ENCODE data around the gene MCU. TPM values are rescaled to one million over a fixed set of nuclear protein-coding genes. Genes with fewer than 3 reads are reported as not detected.
A peak's percentile ranks its signal among the peaks of the same experiment; 100 is the strongest.
"Not testable (repeated sequence)": the region's sequence is repeated elsewhere in the genome, so short reads cannot be mapped to it uniquely, and the experiment has no call there.

MCU gene
- 31.1 TPM for polyA plus RNA-seq (2013, experiment 1 of 2)
- polyA plus RNA-seq (2013, experiment 2 of 2): 29.1 TPM

GRCh38 chr10:72691863-72692743 lies at the start of gene MCU:
Gene MCU (plus strand): TSS chr10:72692143. CDS start chr10:72692152, 9 bp downstream.
- Histone ChIP-seq H3K27ac (ENCODE audit: low read depth, low read length, severe bottlenecking) (peak within 1 kb of the TSS; percentile 56), H3K4me3 (ENCODE audit: extremely low read depth, insufficient read depth, low read length, poor library complexity, severe bottlenecking) (peak within 1 kb of the TSS; percentile 81), H3K36me3 (ENCODE audit: control insufficient read depth, insufficient read depth, low read length) (no peaks in the 10 kb centered on the region), H3K4me1 (ENCODE audit: control insufficient read depth, insufficient read depth, low read length, poor library complexity, severe bottlenecking) (peaks cover 8% of the 10 kb centered on the region), H3K9me3 (ENCODE audit: control insufficient read depth, low read length) (no peaks in the 10 kb centered on the region)
- WGBS, 2 experiments (ENCODE audit: insufficient coverage in 2 of 2): 0 to 1% methylated on average over 39 to 59 of the region's 83 CpGs

- 83 to 92% methylated on average over 3 to 4 of the region's 5 CpGs for WGBS, 2 experiments (ENCODE audit: insufficient coverage in 2 of 2)
- no peak overlapping the region for H3K27ac ChIP-seq (ENCODE audit: low read depth, low read length, severe bottlenecking)
- H3K4me1 ChIP-seq (ENCODE audit: control insufficient read depth, insufficient read depth, low read length, poor library complexity, severe bottlenecking): peaks cover 3% of the 10 kb centered on the region
Measured at GRCh38 chr10:72642318-72642717, 49.6 kb upstream of the MCU start.

GRCh38 chr10:72645263-72645858 lies 46.6 kb upstream of the MCU start:
- no peaks in the 10 kb centered on the region for H3K4me1 ChIP-seq (ENCODE audit: control insufficient read depth, insufficient read depth, low read length, poor library complexity, severe bottlenecking)
- WGBS, 2 experiments (ENCODE audit: insufficient coverage in 2 of 2): 100% methylated on average over 1 of the region's 2 CpGs; no CpG with 5 or more reads in 1 of the 2 experiments
- no peak overlapping the region for H3K4me3 ChIP-seq (ENCODE audit: extremely low read depth, insufficient read depth, low read length, poor library complexity, severe bottlenecking)
- H3K36me3 ChIP-seq (ENCODE audit: control insufficient read depth, insufficient read depth, low read length): no peaks in the 10 kb centered on the region
- no peak overlapping the region for H3K27ac ChIP-seq (ENCODE audit: low read depth, low read length, severe bottlenecking)
- H3K9me3 ChIP-seq (ENCODE audit: control insufficient read depth, low read length): no peaks in the 10 kb centered on the region

More at GRCh38 chr10:72642318-72642717, 49.6 kb upstream of the MCU start:
- H3K4me3 ChIP-seq (ENCODE audit: extremely low read depth, insufficient read depth, low read length, poor library complexity, severe bottlenecking): no peak overlapping the region
- H3K9me3 ChIP-seq (ENCODE audit: control insufficient read depth, low read length): no peaks in the 10 kb centered on the region
- no peaks in the 10 kb centered on the region for H3K36me3 ChIP-seq (ENCODE audit: control insufficient read depth, insufficient read depth, low read length)

- H3K27ac ChIP-seq (ENCODE audit: low read depth, low read length, severe bottlenecking); H3K4me3 ChIP-seq (ENCODE audit: extremely low read depth, insufficient read depth, low read length, poor library complexity, severe bottlenecking); H3K36me3 ChIP-seq (ENCODE audit: control insufficient read depth, insufficient read depth, low read length); H3K4me1 ChIP-seq (ENCODE audit: control insufficient read depth, insufficient read depth, low read length, poor library complexity, severe bottlenecking); H3K9me3 ChIP-seq (ENCODE audit: control insufficient read depth, low read length): not testable (repeated sequence)
- 100% methylated on average over 1 of the region's 3 CpGs; no CpG with 5 or more reads in 1 of the 2 experiments for WGBS, 2 experiments (ENCODE audit: insufficient coverage in 2 of 2)
Measured at GRCh38 chr10:72646971-72647370, 45.0 kb upstream of the MCU start.

GRCh38 chr10:72648301-72648700 lies 43.6 kb upstream of the MCU start:
- no peak overlapping the region for H3K4me3 ChIP-seq (ENCODE audit: extremely low read depth, insufficient read depth, low read length, poor library complexity, severe bottlenecking)
- H3K9me3 ChIP-seq (ENCODE audit: control insufficient read depth, low read length): no peaks in the 10 kb centered on the region
- WGBS, 2 experiments (ENCODE audit: insufficient coverage in 2 of 2): 83 to 100% methylated on average over 1 of the region's 1 CpG
- no peaks in the 10 kb centered on the region for H3K36me3 ChIP-seq (ENCODE audit: control insufficient read depth, insufficient read depth, low read length)
- H3K4me1 ChIP-seq (ENCODE audit: control insufficient read depth, insufficient read depth, low read length, poor library complexity, severe bottlenecking): no peaks in the 10 kb centered on the region
- H3K27ac ChIP-seq (ENCODE audit: low read depth, low read length, severe bottlenecking): no peak overlapping the region

- WGBS, 2 experiments (ENCODE audit: insufficient coverage in 2 of 2): 100% methylated on average over 2 of the region's 5 CpGs; no CpG with 5 or more reads in 1 of the 2 experiments
- Histone ChIP-seq H3K9me3 (ENCODE audit: control insufficient read depth, low read length) (no peaks in the 10 kb centered on the region), H3K4me3 (ENCODE audit: extremely low read depth, insufficient read depth, low read length, poor library complexity, severe bottlenecking) (no peak overlapping the region), H3K4me1 (ENCODE audit: control insufficient read depth, insufficient read depth, low read length, poor library complexity, severe bottlenecking) (no peaks in the 10 kb centered on the region), H3K36me3 (ENCODE audit: control insufficient read depth, insufficient read depth, low read length) (no peaks in the 10 kb centered on the region), H3K27ac (ENCODE audit: low read depth, low read length, severe bottlenecking) (no peak overlapping the region)
Measured at GRCh38 chr10:72649291-72649690, 42.7 kb upstream of the MCU start.

GRCh38 chr10:72653383-72654096 lies 38.4 kb upstream of the MCU start:
- H3K36me3 ChIP-seq (ENCODE audit: control insufficient read depth, insufficient read depth, low read length): no peaks in the 10 kb centered on the region
- 76 to 86% methylated on average over 3 of the region's 6 CpGs for WGBS, 2 experiments (ENCODE audit: insufficient coverage in 2 of 2)
- H3K27ac ChIP-seq (ENCODE audit: low read depth, low read length, severe bottlenecking): no peak overlapping the region
- no peaks in the 10 kb centered on the region for H3K4me1 ChIP-seq (ENCODE audit: control insufficient read depth, insufficient read depth, low read length, poor library complexity, severe bottlenecking)
- H3K9me3 ChIP-seq (ENCODE audit: control insufficient read depth, low read length): no peaks in the 10 kb centered on the region
- no peak overlapping the region for H3K4me3 ChIP-seq (ENCODE audit: extremely low read depth, insufficient read depth, low read length, poor library complexity, severe bottlenecking)

GRCh38 chr10:72654720-72655119 lies 37.2 kb upstream of the MCU start:
- Histone ChIP-seq H3K9me3 (ENCODE audit: control insufficient read depth, low read length) (no peaks in the 10 kb centered on the region), H3K27ac (ENCODE audit: low read depth, low read length, severe bottlenecking) (no peak overlapping the region), H3K4me3 (ENCODE audit: extremely low read depth, insufficient read depth, low read length, poor library complexity, severe bottlenecking) (no peak overlapping the region), H3K36me3 (ENCODE audit: control insufficient read depth, insufficient read depth, low read length) (no peaks in the 10 kb centered on the region), H3K4me1 (ENCODE audit: control insufficient read depth, insufficient read depth, low read length, poor library complexity, severe bottlenecking) (no peaks in the 10 kb centered on the region)
- WGBS, 2 experiments (ENCODE audit: insufficient coverage in 2 of 2): 0% methylated on average over 1 of the region's 3 CpGs; no CpG with 5 or more reads in 1 of the 2 experiments

- WGBS, 2 experiments (ENCODE audit: insufficient coverage in 2 of 2): 63 to 100% methylated on average over 1 to 5 of the region's 5 CpGs
- H3K4me3 ChIP-seq (ENCODE audit: extremely low read depth, insufficient read depth, low read length, poor library complexity, severe bottlenecking): no peak overlapping the region
- no peaks in the 10 kb centered on the region for H3K4me1 ChIP-seq (ENCODE audit: control insufficient read depth, insufficient read depth, low read length, poor library complexity, severe bottlenecking)
- H3K36me3 ChIP-seq (ENCODE audit: control insufficient read depth, insufficient read depth, low read length): no peaks in the 10 kb centered on the region
- H3K27ac ChIP-seq (ENCODE audit: low read depth, low read length, severe bottlenecking): no peak overlapping the region
- H3K9me3 ChIP-seq (ENCODE audit: control insufficient read depth, low read length): no peaks in the 10 kb centered on the region
Measured at GRCh38 chr10:72658696-72659400, 33.1 kb upstream of the MCU start.

GRCh38 chr10:72659694-72660093 lies 32.2 kb upstream of the MCU start:
- no peaks in the 10 kb centered on the region for H3K36me3 ChIP-seq (ENCODE audit: control insufficient read depth, insufficient read depth, low read length)
- H3K4me3 ChIP-seq (ENCODE audit: extremely low read depth, insufficient read depth, low read length, poor library complexity, severe bottlenecking): no peak overlapping the region
- no peak overlapping the region for H3K27ac ChIP-seq (ENCODE audit: low read depth, low read length, severe bottlenecking)
- H3K9me3 ChIP-seq (ENCODE audit: control insufficient read depth, low read length): no peaks in the 10 kb centered on the region
- 85 to 96% methylated on average over 4 to 6 of the region's 8 CpGs for WGBS, 2 experiments (ENCODE audit: insufficient coverage in 2 of 2)
- no peaks in the 10 kb centered on the region for H3K4me1 ChIP-seq (ENCODE audit: control insufficient read depth, insufficient read depth, low read length, poor library complexity, severe bottlenecking)
